Fibroblast of villous mesenchyme (primary cell): ENCODE data around the gene ENGASE. TPM values are rescaled to one million over a fixed set of nuclear protein-coding genes. Genes with fewer than 3 reads are reported as not detected.

ENCODE experiments used
- DNase-seq: peaks from one replicate; pipeline ENCODE4 v3.0.0-alpha.2; 2010; ENCODE audit warnings: low read depth
- H3K4me3 ChIP-seq: 2 replicates; pipeline ENCODE4 v1.5.1; 2011; ENCODE audit warnings: low read depth, mild to moderate bottlenecking, low read length
- total RNA-seq: library from RNA; depleted of rRNA; stranded (reverse); fragments of >200 nt; gene quantifications from 2 replicates; pipeline ENCODE4 v1.2.3, GENCODE V29; 2012
- TF ChIP-seq, protein P1 (sequence below): IDR thresholded peaks from 2 replicates; pipeline ENCODE4 v1.5.1; 2012; ENCODE audit warnings: low read depth, mild to moderate bottlenecking, low read length; ENCODE audit not compliant: insufficient read depth

Gene ENGASE
- total RNA-seq, 1 donor = 11.2 TPM

DNA sequence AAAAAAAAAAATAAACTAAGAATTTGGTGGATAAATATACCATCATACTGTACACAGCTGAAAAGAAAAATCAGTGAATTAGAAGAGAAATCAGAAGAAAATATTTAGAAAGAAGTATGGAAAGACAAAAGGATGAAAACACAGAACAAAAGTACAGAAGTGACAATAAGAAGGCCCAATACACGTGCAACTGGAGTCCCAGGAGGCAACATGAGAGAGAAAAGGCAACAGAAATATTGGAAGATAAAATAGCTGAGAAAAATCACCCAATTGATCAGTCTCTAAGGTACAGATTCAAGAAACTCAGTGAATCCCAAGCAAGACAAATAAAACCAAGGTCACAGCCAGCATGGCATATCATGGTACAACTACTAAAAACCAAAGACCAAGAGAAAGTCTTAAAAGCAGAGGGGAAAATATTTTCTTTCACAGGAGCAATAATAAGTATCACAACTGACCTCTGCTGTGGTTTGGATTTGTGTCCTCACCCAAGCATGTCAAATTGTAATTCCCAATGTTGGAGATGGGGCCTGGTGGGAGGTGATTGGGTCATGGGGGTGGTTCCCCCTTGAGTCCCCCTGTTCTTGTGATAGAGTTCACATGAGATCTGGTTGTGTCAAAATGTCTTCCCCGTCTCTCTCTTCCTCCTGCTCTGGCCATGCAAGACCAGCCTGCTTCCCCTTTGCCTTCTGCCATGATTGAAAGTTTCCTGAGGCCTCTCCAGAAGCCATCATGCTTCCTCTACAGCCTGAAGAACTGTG lies 20.2 kb upstream of the ENGASE start:
- TF ChIP-seq, protein P1, sequence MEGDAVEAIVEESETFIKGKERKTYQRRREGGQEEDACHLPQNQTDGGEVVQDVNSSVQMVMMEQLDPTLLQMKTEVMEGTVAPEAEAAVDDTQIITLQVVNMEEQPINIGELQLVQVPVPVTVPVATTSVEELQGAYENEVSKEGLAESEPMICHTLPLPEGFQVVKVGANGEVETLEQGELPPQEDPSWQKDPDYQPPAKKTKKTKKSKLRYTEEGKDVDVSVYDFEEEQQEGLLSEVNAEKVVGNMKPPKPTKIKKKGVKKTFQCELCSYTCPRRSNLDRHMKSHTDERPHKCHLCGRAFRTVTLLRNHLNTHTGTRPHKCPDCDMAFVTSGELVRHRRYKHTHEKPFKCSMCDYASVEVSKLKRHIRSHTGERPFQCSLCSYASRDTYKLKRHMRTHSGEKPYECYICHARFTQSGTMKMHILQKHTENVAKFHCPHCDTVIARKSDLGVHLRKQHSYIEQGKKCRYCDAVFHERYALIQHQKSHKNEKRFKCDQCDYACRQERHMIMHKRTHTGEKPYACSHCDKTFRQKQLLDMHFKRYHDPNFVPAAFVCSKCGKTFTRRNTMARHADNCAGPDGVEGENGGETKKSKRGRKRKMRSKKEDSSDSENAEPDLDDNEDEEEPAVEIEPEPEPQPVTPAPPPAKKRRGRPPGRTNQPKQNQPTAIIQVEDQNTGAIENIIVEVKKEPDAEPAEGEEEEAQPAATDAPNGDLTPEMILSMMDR = no peak

DNA sequence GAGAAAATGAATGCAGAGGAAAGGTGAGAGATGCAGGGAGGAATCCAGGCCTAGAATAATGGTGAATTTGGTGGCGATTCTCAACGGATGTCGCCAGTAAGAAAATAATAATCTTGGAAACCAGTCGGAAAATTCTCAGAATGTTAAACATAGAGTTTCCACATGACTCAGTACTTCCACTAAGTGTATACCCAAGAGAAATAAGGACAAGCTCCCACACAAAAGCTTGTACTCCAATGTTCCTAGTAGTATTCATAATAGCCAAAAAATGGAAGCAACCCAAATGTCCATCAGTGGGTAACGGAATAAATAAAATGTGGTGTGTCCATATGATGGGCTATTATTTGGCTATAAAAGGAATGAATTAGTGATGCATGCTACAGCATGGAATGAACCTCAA lies 19.4 kb upstream of the ENGASE start:
- no peak for DNase-seq
- H3K4me3 ChIP-seq = no peak overlapping the region
- TF ChIP-seq, protein P1 = no peak

More for the DNA sequence above, 20.2 kb upstream of the ENGASE start:
- no peak overlapping the region for H3K4me3 ChIP-seq
- no peak for DNase-seq

DNA sequence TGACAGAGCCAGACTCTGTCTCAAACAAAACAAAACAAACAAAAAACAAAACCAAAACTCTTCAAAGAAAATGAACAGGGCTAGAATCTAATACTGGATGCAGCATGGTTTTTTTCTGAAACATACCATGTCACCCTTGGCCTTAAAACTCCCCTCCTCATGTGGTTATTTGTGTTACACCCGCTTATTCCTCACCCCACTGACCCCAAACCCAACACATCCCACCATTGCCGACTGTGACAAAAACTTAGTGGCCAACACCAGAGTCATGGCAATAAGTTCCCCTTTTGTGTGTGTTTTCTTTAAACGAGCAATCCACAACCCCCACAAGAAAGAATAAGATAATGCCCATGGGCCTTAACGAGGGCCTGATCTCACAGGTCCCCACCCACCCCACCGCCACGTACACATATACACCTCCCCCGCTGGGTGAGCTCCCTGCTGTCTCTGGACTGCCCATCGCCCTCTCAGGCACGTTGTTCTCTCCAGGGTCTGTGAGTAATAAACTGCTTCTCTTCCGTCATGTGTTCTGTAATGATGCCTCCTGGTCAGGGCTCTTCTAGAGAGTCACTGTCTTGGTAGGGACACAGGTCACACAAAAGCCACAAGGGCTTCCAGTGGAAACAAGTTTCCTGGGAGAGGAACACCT lies 16.8 kb upstream of the ENGASE start:
- H3K4me3 ChIP-seq = no peak overlapping the region
- TF ChIP-seq, protein P1 = no peak
- DNase-seq = no peak

DNA sequence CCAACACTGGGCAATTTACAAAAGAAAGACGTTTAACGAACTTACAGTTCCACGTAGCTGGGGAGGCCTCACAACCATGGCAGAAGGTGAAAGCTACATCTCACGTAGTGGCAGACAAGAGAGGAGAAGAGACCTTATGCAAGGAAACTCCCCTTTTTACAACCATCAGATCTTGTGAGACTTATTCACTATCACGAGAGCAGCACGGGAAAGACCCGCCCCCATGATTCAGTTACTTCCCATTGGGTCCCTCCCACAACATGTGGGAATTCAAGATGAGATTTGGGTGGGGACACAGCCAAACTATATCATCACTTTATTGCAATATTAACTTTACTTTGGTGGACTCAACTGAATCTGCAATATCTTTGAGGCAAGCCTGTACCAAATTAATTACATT lies 11.9 kb upstream of the ENGASE start:
- TF ChIP-seq, protein P1 = no peak
- H3K4me3 ChIP-seq = no peak overlapping the region
- DNase-seq = no peak

DNA sequence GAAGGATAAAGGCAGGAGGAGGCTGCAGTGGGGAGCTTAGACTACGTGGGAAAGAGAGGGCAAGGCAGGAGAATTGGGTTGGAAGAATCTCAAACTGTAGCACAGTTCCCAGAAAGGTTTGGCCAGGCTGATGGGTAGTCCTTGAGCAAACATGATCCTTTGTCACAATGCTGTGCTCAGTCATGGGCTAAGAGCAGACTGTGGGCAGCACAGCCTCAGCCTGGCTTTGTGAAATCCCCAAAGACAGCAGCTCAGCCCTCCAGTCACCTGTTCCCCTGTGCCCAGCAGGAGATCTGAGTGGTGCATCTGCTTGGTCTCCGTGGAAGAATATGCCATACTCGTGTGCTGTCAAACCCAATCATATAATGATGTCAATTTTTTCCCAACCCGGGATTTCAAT lies 10.6 kb upstream of the ENGASE start:
- TF ChIP-seq, protein P1 = no peak
- H3K4me3 ChIP-seq = no peak overlapping the region
- no peak for DNase-seq

DNA sequence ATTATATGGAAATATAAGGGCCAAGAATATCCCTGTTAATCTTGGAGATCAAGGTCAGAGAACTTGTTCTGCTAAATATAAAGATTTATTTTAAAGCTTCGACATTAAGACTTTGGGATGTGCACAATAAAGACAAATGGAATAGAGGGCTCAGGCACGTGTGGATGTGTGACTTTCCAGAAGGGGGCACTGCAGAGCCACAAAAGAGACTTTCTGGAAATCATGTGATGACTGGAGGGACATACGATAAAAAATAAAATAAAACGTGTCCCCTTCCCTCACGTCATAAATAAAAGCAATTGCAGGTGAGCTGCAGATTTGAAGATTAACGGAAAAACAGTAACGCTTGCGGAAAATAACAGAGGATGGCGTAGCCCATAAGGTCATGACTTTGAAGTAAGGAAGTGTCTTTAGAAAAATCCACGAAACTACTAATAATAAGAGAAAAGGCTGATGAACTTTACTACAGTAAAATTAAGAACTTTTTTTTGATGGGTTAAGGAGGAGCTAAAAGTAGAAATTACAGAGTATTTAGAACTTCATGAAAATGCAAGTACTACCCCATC lies 9.4 kb upstream of the ENGASE start:
- DNase-seq = peak; percentile 58
- TF ChIP-seq, protein P1 = peak; percentile 68
- no peak overlapping the region for H3K4me3 ChIP-seq
